Lower lobe of right lung (tissue), 2 donors: ENCODE measurements around the gene SIK1. TPM values are rescaled to one million over a fixed set of nuclear protein-coding genes. Genes with fewer than 3 reads are reported as not detected.

ENCODE experiments used
- ATAC-seq, 2 donors: fragments of 200-7000 bp; cut with Tn5 transposase; one replicate each; pipeline ENCODE4 v1.9.1; 2020 to 2022; ENCODE audit warnings: mild to moderate bottlenecking in 2 of 2, moderate library complexity in 2 of 2
- DNase-seq: peaks from one replicate; pipeline ENCODE4 v3.0.0-alpha.2; 2020
- H3K27ac ChIP-seq: fragments of 200-600 bp; one replicate; pipeline ENCODE4 v1.8.0; 2022
- H3K27me3 ChIP-seq: fragments of 200-600 bp; one replicate; pipeline ENCODE4 v1.8.0; 2022; ENCODE audit warnings: low read depth
- H3K36me3 ChIP-seq: fragments of 200-600 bp; one replicate; pipeline ENCODE4 v1.8.0; 2022; ENCODE audit warnings: mild to moderate bottlenecking
- H3K4me1 ChIP-seq: fragments of 200-600 bp; one replicate; pipeline ENCODE4 v1.8.0; 2022
- H3K4me3 ChIP-seq: fragments of 200-600 bp; one replicate; pipeline ENCODE4 v1.8.0; 2022; ENCODE audit warnings: mild to moderate bottlenecking
- H3K9me3 ChIP-seq: fragments of 200-600 bp; one replicate; pipeline ENCODE4 v1.8.0; 2022
- CTCF ChIP-seq: fragments of 200-600 bp; IDR thresholded peaks from one replicate; pipeline ENCODE4 v1.8.0; 2022; ENCODE audit warnings: antibody characterized with exemption, mild to moderate bottlenecking
- intact Hi-C: fragments of 100-400 bp; cut with DNase I; formaldehyde crosslinking; loops from one replicate; pipeline ENCODE4 v1.11.0; 2022
- total RNA-seq: library from RNA; stranded (reverse); fragmentation: NEBNext Ultra II Directional; extraction: Animal tissue kit (Norgen Biotek cat#: 25700); gene quantifications from one replicate; pipeline ENCODE4 v1.2.1, GENCODE V29; 2021
- donor health status: DM: no; HTN: yes; CAD: no; lungs with severe emphysema.

The SIK1 gene
- total RNA-seq, 1 donor from 2014 or later, result 30.1 TPM

GRCh38 chr21:43372663-43373361 is 54.1 kb downstream of the SIK1 start:
- no peaks in the 10 kb centered on the region for H3K9me3 ChIP-seq
- ATAC-seq (peak; percentile 87 to 88), DNase-seq (peak; percentile 87)
- H3K27ac ChIP-seq, result peak overlapping the region; percentile 56
- H3K4me3 ChIP-seq, result no peak overlapping the region
- TF ChIP-seq CTCF, result no peak
- no peaks in the 10 kb centered on the region for H3K36me3 ChIP-seq
- H3K27me3 ChIP-seq, result no peaks in the 10 kb centered on the region
- intact Hi-C loops, result no loop called here
- no peaks in the 10 kb centered on the region for H3K4me1 ChIP-seq

GRCh38 chr21:43371786-43372185 is 55.1 kb downstream of the SIK1 start:
- intact Hi-C loops, result no loop called here
- H3K4me3 ChIP-seq, result no peak overlapping the region
- DNase-seq, result no peak
- no peak for TF ChIP-seq CTCF
- H3K4me1 ChIP-seq, result no peaks in the 10 kb centered on the region
- H3K27ac ChIP-seq, result no peak overlapping the region
- H3K36me3 ChIP-seq, result no peaks in the 10 kb centered on the region
- H3K27me3 ChIP-seq, result no peaks in the 10 kb centered on the region
- ATAC-seq, result no peak
- no peaks in the 10 kb centered on the region for H3K9me3 ChIP-seq

- DNase-seq (no peak), ATAC-seq (no peak)
- intact Hi-C loops, result no loop called here
- H3K9me3 ChIP-seq, result no peaks in the 10 kb centered on the region
- H3K27ac ChIP-seq, result no peak overlapping the region
- H3K36me3 ChIP-seq, result no peaks in the 10 kb centered on the region
- no peaks in the 10 kb centered on the region for H3K27me3 ChIP-seq
- H3K4me1 ChIP-seq, result no peaks in the 10 kb centered on the region
- no peak overlapping the region for H3K4me3 ChIP-seq
- no peak for TF ChIP-seq CTCF
Measured at GRCh38 chr21:43370888-43371570, 55.9 kb downstream of the SIK1 start.

- ATAC-seq, result no peak
- Histone ChIP-seq H3K27ac (no peak overlapping the region), H3K4me3 (no peak overlapping the region), H3K36me3 (no peaks in the 10 kb centered on the region), H3K4me1 (no peaks in the 10 kb centered on the region), H3K9me3 (no peaks in the 10 kb centered on the region), H3K27me3 (no peaks in the 10 kb centered on the region)
- TF ChIP-seq CTCF, result no peak
- no peak for DNase-seq
- intact Hi-C loops, result no loop called here
Measured at GRCh38 chr21:43370091-43370658, 56.8 kb downstream of the SIK1 start.

- no peak for ATAC-seq
- H3K4me1 ChIP-seq, result no peaks in the 10 kb centered on the region
- intact Hi-C loops, result no loop called here
- no peaks in the 10 kb centered on the region for H3K9me3 ChIP-seq
- DNase-seq, result no peak
- TF ChIP-seq CTCF, result no peak
- H3K27ac ChIP-seq, result no peak overlapping the region
- no peaks in the 10 kb centered on the region for H3K27me3 ChIP-seq
- no peak overlapping the region for H3K4me3 ChIP-seq
- no peaks in the 10 kb centered on the region for H3K36me3 ChIP-seq
Measured at GRCh38 chr21:43369596-43370090, 57.3 kb downstream of the SIK1 start.
